Skeletal muscle satellite cell (primary cell): ENCODE results near the gene C17orf107.

Experiments
- H3K27me3 ChIP-seq: 2 replicates; pipeline ENCODE4 v1.7.0; 2013; ENCODE audit warnings: low read length; ENCODE audit not compliant: control insufficient read depth, insufficient read depth
- H3K36me3 ChIP-seq: 2 replicates; pipeline ENCODE4 v1.7.0; 2013; ENCODE audit warnings: mild to moderate bottlenecking, control low read depth, low read length; ENCODE audit not compliant: insufficient read depth
- H3K4me1 ChIP-seq: 2 replicates; pipeline ENCODE4 v1.7.0; 2013; ENCODE audit warnings: low read length; ENCODE audit not compliant: control insufficient read depth, insufficient read depth
- H3K4me2 ChIP-seq: 2 replicates; pipeline ENCODE4 v1.7.0; 2013; ENCODE audit warnings: mild to moderate bottlenecking, low read length
- H3K4me3 ChIP-seq: 2 replicates; pipeline ENCODE4 v1.7.0; 2013; ENCODE audit warnings: low read length
- H3K9ac ChIP-seq: 2 replicates; pipeline ENCODE4 v1.7.0; 2013; ENCODE audit warnings: mild to moderate bottlenecking, low read depth, low read length, moderate library complexity
- H3K9me3 ChIP-seq: replicated peaks from 2 replicates; pipeline ENCODE4 v1.7.0; 2013; ENCODE audit warnings: mild to moderate bottlenecking, control low read depth, low read length

The C17orf107 gene

DNA sequence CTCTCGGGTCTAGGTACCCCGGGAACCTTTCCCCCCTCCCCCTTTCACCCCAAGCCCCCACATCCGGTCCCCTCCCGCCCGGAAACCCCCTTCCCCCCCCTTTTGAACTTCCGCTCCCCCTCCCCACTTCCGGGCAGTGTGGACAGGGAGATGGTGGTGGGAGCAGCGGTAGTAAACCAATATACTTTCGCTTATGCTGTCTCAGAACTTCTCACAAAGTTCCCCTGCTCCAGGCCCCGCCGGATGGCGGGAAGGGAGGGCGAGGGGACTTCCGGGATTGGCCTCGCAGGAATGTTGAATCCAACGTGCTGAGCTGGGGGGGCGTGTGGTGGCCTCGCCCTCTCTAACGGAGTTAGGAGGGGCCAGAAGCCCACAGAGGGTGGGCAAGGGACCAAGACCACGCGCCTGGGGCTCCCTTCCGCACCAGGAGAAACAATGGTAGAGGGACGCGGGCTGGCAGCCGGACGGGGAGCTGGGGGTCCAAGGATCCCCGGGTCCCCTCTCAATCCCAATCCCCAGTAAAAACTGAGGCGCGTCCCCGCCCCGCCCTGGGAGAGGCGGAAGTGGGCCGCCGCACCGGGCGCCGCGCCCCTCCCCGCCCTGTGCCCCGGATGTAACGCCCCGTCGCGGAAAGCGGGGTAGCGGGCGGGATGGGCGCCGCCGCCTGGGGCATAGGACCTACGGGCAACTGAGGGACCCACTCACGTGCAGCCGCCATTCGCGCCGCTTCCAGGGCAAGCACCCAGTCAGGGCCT is 48.3 kb downstream of the C17orf107 start:
- H3K36me3 ChIP-seq: peaks cover 48% of the 10 kb centered on the region

DNA sequence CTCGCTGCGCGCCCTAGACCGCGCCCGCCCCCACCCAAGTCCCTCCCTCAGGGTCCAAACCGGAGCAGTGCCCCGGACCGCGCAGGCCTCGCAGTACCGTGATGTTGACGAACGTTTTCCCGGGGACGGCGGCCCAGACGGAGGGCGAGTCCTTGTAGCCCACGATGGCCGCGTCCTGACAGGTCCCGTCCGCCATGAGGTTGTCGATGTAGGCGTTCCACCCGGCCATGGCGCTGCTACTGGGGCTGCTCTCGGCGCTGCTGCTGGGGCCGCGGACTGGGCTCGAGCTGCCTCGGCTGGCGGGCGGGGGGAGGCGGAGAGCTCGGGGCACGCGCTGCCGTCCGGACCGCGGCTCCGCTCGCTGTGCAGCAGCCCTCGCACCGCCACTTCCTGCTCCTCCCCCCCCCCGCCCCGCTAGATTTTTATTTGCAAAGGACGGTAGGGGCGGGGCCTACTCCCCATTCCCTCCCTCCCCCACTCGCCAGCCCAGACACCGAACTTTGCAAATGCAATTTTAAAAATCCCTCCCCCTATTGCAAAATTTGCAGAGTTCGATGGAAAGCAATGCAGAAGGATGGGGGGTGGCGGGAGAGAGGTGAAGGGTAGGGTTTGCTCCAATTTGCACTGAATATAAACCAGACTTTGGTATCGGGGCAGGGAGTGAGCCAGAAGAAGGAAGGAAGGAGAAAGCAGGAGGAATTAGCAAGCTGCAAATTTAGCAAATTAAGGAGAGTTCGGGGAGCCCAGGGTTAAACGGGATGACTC is 49.0 kb downstream of the C17orf107 start, which contains the start of gene PFN1:
Gene PFN1 (minus strand): TSS at position 365 of the 765 bp plus-strand sequence. CDS start 136 bp downstream, at position 229.
- Histone ChIP-seq H3K27me3 (no peaks in the 10 kb centered on the region), H3K4me2 (peak within 1 kb of the TSS; percentile 92), H3K36me3 (peaks cover 40% of the 10 kb centered on the region), H3K9me3 (no peaks in the 10 kb centered on the region), H3K4me1 (peaks cover 49% of the 10 kb centered on the region), H3K9ac (peak within 1 kb of the TSS; percentile 97), H3K4me3 (peak within 1 kb of the TSS; percentile 99)

More for the DNA sequence above, 48.3 kb downstream of the C17orf107 start:
- H3K27me3 ChIP-seq: no peaks in the 10 kb centered on the region
- H3K9me3 ChIP-seq: no peaks in the 10 kb centered on the region
- H3K4me2 ChIP-seq: peak overlapping the region; percentile 92
- peaks cover 47% of the 10 kb centered on the region for H3K4me1 ChIP-seq
- H3K4me3 ChIP-seq: peak overlapping the region; percentile 99
- H3K9ac ChIP-seq: peak overlapping the region; percentile 97

DNA sequence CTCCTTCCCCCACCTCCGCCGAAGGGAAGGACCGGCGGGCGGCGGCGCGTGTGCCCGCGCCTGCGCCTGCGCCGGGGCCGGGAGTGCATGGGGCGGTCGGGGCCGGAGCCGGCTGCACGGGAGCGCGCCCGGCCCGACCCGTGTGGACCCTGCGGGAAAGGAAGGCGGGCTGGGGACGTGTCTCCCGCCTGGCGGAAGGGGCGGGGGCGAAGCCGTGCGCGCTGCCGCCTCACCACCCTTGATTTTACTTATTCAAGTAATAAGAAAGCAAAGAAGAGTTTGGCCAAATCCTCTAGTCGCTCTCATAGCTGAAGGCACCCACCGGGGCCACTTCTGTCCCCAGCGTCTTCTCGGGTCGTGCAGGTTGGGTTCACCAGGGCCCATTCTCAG is 49.6 kb downstream of the C17orf107 start:
- H3K4me2 ChIP-seq: peak overlapping the region; percentile 86
- H3K4me1 ChIP-seq: peaks cover 53% of the 10 kb centered on the region
- H3K9me3 ChIP-seq: no peaks in the 10 kb centered on the region
- H3K36me3 ChIP-seq: peaks cover 34% of the 10 kb centered on the region
- H3K4me3 ChIP-seq: peak overlapping the region; percentile 99
- no peaks in the 10 kb centered on the region for H3K27me3 ChIP-seq
- peak overlapping the region; percentile 72 for H3K9ac ChIP-seq

DNA sequence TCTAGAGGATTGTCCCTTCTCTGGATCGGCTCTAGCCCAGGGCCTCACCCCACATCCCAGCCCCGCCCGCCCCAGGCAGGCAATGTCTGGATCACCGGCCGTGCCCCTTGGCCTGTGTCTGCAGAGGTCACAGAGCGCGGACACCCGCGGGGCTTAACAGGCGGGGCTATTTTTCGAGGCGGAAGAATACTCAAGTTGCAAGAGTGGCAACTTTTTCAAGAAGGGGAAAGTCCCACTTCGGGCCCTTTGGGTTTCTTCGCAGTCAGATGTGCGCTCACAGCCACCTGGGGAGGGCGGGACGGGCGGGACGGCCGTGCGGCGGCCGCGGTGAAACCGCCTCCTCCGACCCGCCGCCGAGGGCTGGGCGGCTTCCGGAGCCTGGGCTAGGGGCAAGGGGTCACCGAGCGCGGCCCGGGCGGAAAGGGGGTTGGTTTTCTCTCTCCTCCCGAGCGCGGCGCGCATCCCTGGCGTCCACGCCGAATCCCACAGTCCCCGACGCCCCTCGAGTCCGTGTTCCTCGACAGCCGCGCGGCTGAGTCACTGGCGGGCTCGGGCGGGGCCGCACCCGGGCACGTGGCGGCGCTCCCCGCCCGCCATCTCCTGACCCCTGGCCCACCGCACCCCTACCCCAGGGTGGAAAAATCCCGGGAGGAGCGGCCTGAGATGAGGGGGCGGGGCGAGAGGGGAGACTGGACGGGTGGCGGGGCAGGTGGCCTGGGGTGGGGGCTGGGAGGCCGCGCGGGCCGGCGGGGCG is 50.2 kb downstream of the C17orf107 start:
- H3K9me3 ChIP-seq: no peaks in the 10 kb centered on the region
- H3K4me2 ChIP-seq: peak overlapping the region; percentile 86
- H3K36me3 ChIP-seq: peaks cover 29% of the 10 kb centered on the region
- H3K4me1 ChIP-seq: peaks cover 53% of the 10 kb centered on the region
- no peaks in the 10 kb centered on the region for H3K27me3 ChIP-seq
- peak overlapping the region; percentile 99 for H3K4me3 ChIP-seq
- peak overlapping the region; percentile 72 for H3K9ac ChIP-seq

DNA sequence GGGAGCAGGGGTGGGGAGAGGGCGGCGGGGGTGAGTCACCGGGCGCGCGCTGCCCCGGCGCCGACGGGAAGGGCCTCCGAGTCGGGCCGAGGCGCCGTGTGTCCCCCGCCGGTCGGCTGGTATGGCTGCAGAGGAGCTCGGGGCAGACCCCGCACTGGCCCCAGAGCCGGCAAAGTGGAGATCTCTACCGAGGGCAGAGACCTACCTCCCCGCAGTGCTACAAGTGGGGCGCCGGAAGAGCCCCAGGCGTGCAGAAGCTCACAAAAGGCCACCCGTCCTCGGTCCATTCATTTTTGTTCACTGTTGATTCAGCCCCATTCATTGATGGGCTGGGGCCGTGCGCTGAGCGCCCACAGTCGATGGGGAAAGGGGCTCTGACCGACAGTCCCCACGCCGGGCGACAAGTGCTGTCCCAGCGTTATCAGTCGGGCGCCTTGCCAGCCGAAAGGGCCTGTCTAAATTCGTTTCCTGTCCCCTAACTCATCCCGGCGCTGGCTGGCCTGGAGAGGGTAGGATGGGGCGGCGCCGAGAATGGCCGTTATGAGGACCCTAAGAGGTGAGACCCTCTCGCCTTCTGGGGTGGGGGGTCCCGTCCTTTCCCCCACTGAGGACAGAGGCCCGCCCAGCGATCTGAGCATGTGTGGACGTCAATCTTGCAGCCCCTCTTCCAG is 50.9 kb downstream of the C17orf107 start:
- Histone ChIP-seq H3K9me3 (no peaks in the 10 kb centered on the region), H3K9ac (peak overlapping the region; percentile 81), H3K4me1 (peaks cover 47% of the 10 kb centered on the region), H3K27me3 (no peaks in the 10 kb centered on the region), H3K4me2 (peak overlapping the region; percentile 92), H3K36me3 (peaks cover 23% of the 10 kb centered on the region), H3K4me3 (peak overlapping the region; percentile 66)

DNA sequence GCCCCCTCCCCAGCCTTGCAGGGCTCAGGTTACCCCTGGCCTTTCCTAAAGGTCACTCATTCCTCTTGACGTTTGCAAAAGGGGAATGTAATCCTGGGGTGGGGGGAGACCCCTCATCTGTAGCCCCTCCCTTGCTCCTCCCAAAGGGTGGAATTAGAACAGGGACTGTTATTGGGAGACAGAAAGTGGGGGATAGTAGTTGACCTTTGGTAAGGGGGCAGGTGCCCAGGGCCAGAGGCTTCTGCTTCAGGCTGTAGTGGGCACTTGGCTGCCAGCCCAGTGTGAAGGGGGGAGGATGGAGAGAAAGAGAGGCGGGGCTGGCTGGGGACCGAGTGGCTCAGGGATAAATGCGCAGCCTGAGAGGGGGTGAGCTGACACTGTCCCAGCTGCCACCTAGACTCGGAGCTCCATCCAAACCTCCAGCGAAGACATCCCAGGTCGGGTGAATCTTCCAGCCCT is 51.4 kb downstream of the C17orf107 start, which contains the start of gene ENO3:
Gene ENO3 (plus strand): TSS at position 374 of the 459 bp plus-strand sequence. CDS start 711 bp downstream, outside the sequence.
- Histone ChIP-seq H3K4me1 (peaks cover 41% of the 10 kb centered on the region), H3K9me3 (no peaks in the 10 kb centered on the region), H3K36me3 (peaks cover 17% of the 10 kb centered on the region), H3K9ac (peak within 1 kb of the TSS; percentile 81), H3K27me3 (no peaks in the 10 kb centered on the region), H3K4me2 (peak within 1 kb of the TSS; percentile 92), H3K4me3 (peak within 1 kb of the TSS; percentile 66)

DNA sequence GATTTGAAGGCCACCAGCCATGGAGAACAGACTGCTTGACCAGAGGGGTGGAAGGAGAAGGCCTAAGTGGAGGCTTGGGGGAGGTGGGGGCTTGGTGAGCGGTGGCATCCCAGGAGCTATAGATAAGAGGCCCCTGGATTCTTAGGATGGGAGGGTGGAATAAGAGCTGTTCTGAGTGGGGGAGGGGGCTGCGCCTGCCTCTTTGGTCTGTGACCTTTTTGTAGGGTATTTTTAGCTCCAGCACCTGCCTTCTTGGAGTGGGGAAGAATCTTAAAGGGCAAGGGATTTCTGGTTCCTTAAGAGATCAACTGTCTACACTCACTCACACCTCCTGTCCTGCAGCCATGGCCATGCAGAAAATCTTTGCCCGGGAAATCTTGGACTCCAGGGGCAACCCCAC is 52.1 kb downstream of the C17orf107 start:
- Histone ChIP-seq H3K9me3 (no peaks in the 10 kb centered on the region), H3K4me3 (peak overlapping the region; percentile 66), H3K4me2 (peak overlapping the region; percentile 92), H3K4me1 (peaks cover 40% of the 10 kb centered on the region), H3K27me3 (no peaks in the 10 kb centered on the region), H3K9ac (no peak overlapping the region), H3K36me3 (peaks cover 12% of the 10 kb centered on the region)
